ENCODE results near the gene CNOT3. TPM values are rescaled to one million over a fixed set of nuclear protein-coding genes. Genes with fewer than 3 reads are reported as not detected.

CNOT3 gene
- total and polyA plus RNA-seq, 12 donors, result 8.3 to 82.3 (median 47.1) TPM

DNA sequence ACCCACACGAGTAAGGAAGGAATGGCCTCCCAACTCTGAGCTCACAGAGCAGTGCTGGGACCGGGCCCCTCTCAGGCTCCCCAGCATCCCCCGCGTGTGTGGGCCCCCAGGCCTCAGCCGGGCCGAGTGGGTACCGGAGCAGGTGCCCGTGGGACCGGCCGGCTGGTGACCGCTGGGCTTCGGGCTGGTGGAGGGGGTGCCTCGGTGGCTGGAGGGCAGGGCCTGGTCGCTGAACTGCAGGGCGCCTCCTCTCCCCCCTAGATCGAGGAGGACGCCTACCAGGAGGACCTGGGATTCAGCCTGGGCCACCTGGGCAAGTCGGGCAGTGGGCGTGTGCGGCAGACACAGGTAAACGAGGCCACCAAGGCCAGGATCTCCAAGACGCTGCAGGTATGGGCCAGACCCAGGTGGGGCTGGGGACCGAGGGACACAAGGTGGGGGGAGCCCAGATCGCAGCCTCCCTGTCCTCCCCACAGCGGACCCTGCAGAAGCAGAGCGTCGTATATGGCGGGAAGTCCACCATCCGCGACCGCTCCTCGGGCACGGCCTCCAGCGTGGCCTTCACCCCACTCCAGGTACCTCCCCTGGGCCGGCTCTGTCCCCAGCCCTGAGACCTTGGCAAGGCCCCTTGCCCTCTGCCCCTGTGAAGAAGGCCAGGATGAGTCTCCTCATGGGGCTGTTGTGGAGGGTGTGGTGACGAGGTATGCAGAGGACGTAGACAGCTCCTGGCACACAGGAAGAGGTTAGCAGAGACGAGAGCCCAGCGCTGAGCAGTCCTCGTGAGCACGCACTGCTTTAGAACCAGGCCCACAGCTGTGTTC lies 8.6 kb upstream of the CNOT3 start:
- no peaks in the 10 kb centered on the region for H3K27me3 ChIP-seq
- no peak overlapping the region for H3K27ac ChIP-seq
- WGBS, 4 donors, result 89 to 94% (median 92%) methylated on average over 16 to 41 of the region's 41 CpGs
- H3K36me3 ChIP-seq (replicated peaks in 1 of 2), result peaks cover 0 to 66% of the 10 kb centered on the region in 2 donors
- H3K4me3 ChIP-seq, result no peak overlapping the region
- DNase-seq, result no peak
- intact Hi-C loops (cut with DNase I), result no loop called here
- H3K9me3 ChIP-seq (replicated peaks in 1 of 3), result no peaks in the 10 kb centered on the region
- H3K4me1 ChIP-seq (replicated peaks in 1 of 2), result no peaks in the 10 kb centered on the region
- TF ChIP-seq CTCF (IDR thresholded peaks at IDR 0.05), result no peak
- TF ChIP-seq POLR2A (IDR thresholded peaks at IDR 0.05), result no peak

- no peak for DNase-seq
- TF ChIP-seq POLR2A (IDR thresholded peaks at IDR 0.05), result no peak
- TF ChIP-seq CTCF (IDR thresholded peaks at IDR 0.05), result no peak
- 95 to 98% (median 96%) methylated on average over 19 to 20 of the region's 20 CpGs; no CpG with 5 or more reads in 1 of the 4 donors for WGBS, 4 donors
- H3K4me3 ChIP-seq, result no peak overlapping the region
- H3K36me3 ChIP-seq (replicated peaks in 1 of 2), result peaks cover 0 to 60% of the 10 kb centered on the region in 2 donors
- no peaks in the 10 kb centered on the region for H3K9me3 ChIP-seq (replicated peaks in 1 of 3)
- no peak overlapping the region for H3K27ac ChIP-seq
- intact Hi-C loops (cut with DNase I), result no loop called here
- no peaks in the 10 kb centered on the region for H3K4me1 ChIP-seq (replicated peaks in 1 of 2)
- H3K27me3 ChIP-seq, result no peaks in the 10 kb centered on the region
Measured at GRCh38 chr19:54129617-54129996, 8.0 kb upstream of the CNOT3 start.

- intact Hi-C loops (cut with DNase I), result no loop called here
- no peak overlapping the region for H3K27ac ChIP-seq
- 49 to 63% (median 54%) methylated on average over 4 to 10 of the region's 10 CpGs for WGBS, 4 donors
- H3K27me3 ChIP-seq, result no peaks in the 10 kb centered on the region
- TF ChIP-seq CTCF (IDR thresholded peaks at IDR 0.05) (no peak), POLR2A (IDR thresholded peaks at IDR 0.05) (no peak)
- no peaks in the 10 kb centered on the region for H3K9me3 ChIP-seq (replicated peaks in 1 of 3)
- peak in 6 of 7 donors; percentile 48 to 92 (median 74) for DNase-seq
- H3K4me1 ChIP-seq (replicated peaks in 1 of 2), result peaks cover 11 to 12% of the 10 kb centered on the region in 2 donors
- H3K36me3 ChIP-seq (replicated peaks in 1 of 2), result peaks cover 0 to 21% of the 10 kb centered on the region in 2 donors
- H3K4me3 ChIP-seq, result no peak overlapping the region
Measured at GRCh38 chr19:54133312-54133956, 4.1 kb upstream of the CNOT3 start.

DNA sequence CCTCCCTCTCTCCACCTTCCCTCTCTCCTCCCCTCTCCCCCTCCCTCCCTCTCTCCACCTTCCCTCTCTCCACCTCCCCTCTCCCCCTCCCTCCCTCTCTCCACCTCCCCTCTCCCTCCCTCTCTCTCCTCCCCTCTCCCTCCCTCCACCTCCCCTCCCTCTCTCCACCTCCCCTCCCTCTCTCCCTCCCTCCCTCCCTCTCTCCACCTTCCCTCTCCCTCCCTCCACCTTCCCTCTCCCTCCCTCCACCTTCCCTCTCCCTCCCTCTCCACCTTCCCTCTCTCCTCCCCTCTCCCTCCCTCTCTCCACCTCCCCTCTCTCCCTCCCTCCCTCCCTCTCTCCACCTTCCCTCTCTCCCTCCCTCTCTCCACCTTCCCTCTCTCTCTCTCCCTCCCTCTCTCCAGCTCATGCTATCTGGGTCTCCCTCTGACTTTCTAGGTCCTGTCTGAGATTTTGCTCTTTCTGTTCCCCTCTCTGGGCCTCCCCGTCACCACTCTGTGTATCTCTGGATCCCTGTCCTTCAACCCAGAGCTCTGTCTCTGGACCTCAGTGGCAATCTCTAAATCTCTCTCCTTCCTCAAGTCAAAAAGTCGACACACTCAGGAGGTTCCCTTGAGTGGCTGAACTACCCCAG lies 3.5 kb upstream of the CNOT3 start:
- Histone ChIP-seq H3K9me3 (replicated peaks in 1 of 3) (no peaks in the 10 kb centered on the region), H3K27me3 (no peaks in the 10 kb centered on the region), H3K36me3 (replicated peaks in 1 of 2) (peaks cover 0 to 15% of the 10 kb centered on the region in 2 donors), H3K4me1 (replicated peaks in 1 of 2) (peaks cover 17 to 18% of the 10 kb centered on the region in 2 donors), H3K4me3 (no peak overlapping the region), H3K27ac (peak overlapping the region in 1 of 5 donors; percentile 39)
- TF ChIP-seq POLR2A (IDR thresholded peaks at IDR 0.05) (no peak), CTCF (IDR thresholded peaks at IDR 0.05) (no peak)
- WGBS, 4 donors, result 36 to 43% (median 39%) methylated on average over 2 of the region's 2 CpGs
- intact Hi-C loops (cut with DNase I), result no loop called here
- peak in 5 of 7 donors; percentile 45 to 66 (median 62) for DNase-seq

Measured in adrenal gland (tissue), 12 donors.